ENCODE data around the gene SPAG5. TPM values are rescaled to one million over a fixed set of nuclear protein-coding genes. Genes with fewer than 3 reads are reported as not detected.

Gene SPAG5
- total RNA-seq, 1 donor from 2014 or later: 1.0 TPM

GRCh38 chr17:28555022-28555421, 43.8 kb downstream of the SPAG5 start:
- TF ChIP-seq CTCF (IDR thresholded peaks at IDR 0.05; ENCODE audit: borderline replicate concordance): no peak
- H3K4me1 ChIP-seq: peaks cover 38% of the 10 kb centered on the region
- H3K9me3 ChIP-seq (replicated peaks): no peaks in the 10 kb centered on the region
- H3K4me3 ChIP-seq: no peak overlapping the region
- intact Hi-C loops (cut with micrococcal nuclease): no loop called here
- H3K36me3 ChIP-seq: peaks cover 64% of the 10 kb centered on the region
- no peaks in the 10 kb centered on the region for H3K27me3 ChIP-seq (ENCODE audit: low read depth)
- no peak overlapping the region for H3K27ac ChIP-seq (replicated peaks)
- no peak for DNase-seq

DNA sequence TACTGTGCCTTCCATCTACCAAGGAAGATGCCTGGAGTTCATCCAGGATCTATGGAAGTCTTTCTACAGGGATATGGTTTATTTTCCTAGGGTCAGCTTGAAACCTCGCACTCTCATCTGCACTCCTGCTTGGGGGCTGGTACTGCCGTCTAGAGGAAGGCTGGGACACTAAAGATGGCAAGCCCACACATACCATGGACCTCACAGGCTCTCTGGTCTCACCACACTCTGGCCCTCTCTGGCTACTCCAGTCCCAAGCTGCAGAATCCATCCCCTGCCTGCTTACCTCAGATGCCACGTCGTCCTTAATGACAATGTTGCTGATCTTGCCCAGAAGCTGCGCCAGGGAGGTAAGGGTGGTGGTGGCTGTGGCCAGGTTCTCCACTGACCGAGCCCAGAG, 44.3 kb downstream of the SPAG5 start:
- Histone ChIP-seq H3K36me3 (peaks cover 60% of the 10 kb centered on the region), H3K27ac (replicated peaks) (no peak overlapping the region), H3K4me3 (no peak overlapping the region), H3K9me3 (replicated peaks) (no peaks in the 10 kb centered on the region), H3K27me3 (ENCODE audit: low read depth) (no peaks in the 10 kb centered on the region), H3K4me1 (peaks cover 42% of the 10 kb centered on the region)
- TF ChIP-seq CTCF (IDR thresholded peaks at IDR 0.05; ENCODE audit: borderline replicate concordance): no peak
- no peak for DNase-seq
- intact Hi-C loops (cut with micrococcal nuclease): no loop called here

DNA sequence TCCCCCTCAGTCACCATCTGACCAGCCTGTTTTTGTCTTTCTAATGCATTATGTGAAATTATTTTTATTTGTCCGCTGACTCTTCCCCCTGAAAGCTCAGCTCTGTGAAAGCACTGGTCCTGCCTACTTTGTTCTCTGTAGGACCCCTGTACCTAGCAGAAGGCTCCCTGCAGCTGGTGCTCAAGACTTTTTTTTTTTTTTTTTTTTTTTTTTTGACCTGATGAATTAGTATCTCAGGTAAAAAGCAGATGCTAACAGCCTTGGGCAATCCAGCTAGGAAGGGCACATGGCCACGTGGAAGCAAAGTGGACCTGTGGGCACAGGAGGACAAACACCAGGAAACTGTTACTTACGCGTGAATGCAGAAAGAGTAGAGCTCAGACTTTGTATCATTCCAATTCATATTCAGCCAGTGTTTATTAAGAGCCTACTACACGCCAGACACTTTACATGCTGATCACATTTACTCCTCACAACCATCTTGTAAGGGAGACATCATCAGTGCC, 45.8 kb downstream of the SPAG5 start:
- peak overlapping the region; percentile 81 for H3K27ac ChIP-seq (replicated peaks)
- peaks cover 45% of the 10 kb centered on the region for H3K36me3 ChIP-seq
- no peak for DNase-seq
- H3K4me1 ChIP-seq: peaks cover 53% of the 10 kb centered on the region
- TF ChIP-seq CTCF (IDR thresholded peaks at IDR 0.05; ENCODE audit: borderline replicate concordance): no peak
- intact Hi-C loops (cut with micrococcal nuclease): no loop called here
- H3K4me3 ChIP-seq: peak overlapping the region; percentile 96
- no peaks in the 10 kb centered on the region for H3K27me3 ChIP-seq (ENCODE audit: low read depth)
- H3K9me3 ChIP-seq (replicated peaks): no peaks in the 10 kb centered on the region

DNA sequence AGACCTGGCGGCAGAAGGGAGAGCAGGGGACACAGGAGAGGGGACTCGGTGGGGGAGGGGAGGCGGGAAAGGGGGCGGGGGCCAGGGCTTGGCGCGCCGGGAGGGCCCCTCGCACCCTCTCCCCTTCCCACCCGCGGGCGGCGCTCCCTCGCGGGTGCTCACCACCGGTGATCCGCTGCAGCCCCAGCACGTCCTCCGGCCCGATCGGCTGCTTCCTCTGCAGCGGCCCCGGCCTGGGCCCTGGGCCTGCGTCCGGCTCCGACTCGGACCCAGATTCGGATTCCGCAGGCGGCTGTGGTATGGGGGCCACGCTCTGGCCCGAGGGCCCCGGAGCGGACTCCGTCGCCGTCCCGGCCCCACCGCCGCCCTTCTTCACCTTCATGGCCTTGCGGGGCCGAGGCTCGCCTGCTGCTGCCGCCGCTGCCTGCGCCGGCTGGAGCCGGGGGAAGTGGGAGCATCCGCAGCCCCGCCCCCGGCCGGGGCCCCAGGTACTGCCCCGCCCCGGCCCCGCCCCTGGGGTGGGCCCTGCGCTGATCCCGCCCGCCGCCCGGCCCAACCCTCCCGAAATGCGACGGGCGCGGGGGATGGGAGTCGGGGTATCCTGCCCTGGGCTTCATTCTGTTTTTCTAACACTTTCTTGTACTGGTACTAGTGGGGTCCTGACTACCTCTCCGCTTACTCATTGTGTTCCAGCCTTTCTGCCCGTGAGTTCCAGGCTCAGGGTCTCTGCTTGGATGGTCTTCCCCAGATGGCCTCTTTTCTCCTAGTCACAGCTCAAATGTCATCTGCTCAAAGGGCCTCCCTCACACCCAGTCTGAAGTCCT, 46.4 kb downstream of the SPAG5 start, which contains the start of gene UNC119:
Gene UNC119 (minus strand): TSS at position 449 of the 824 bp plus-strand sequence. CDS start 67 bp downstream, at position 382.
- no peaks in the 10 kb centered on the region for H3K9me3 ChIP-seq (replicated peaks)
- H3K36me3 ChIP-seq: peaks cover 39% of the 10 kb centered on the region
- peak; percentile 85 for DNase-seq
- peak within 1 kb of the TSS; percentile 96 for H3K4me3 ChIP-seq
- TF ChIP-seq CTCF (IDR thresholded peaks at IDR 0.05; ENCODE audit: borderline replicate concordance): no peak
- H3K27ac ChIP-seq (replicated peaks): peak within 1 kb of the TSS; percentile 81
- no peaks in the 10 kb centered on the region for H3K27me3 ChIP-seq (ENCODE audit: low read depth)
- intact Hi-C loops (cut with micrococcal nuclease): no loop called here
- peaks cover 53% of the 10 kb centered on the region for H3K4me1 ChIP-seq

DNA sequence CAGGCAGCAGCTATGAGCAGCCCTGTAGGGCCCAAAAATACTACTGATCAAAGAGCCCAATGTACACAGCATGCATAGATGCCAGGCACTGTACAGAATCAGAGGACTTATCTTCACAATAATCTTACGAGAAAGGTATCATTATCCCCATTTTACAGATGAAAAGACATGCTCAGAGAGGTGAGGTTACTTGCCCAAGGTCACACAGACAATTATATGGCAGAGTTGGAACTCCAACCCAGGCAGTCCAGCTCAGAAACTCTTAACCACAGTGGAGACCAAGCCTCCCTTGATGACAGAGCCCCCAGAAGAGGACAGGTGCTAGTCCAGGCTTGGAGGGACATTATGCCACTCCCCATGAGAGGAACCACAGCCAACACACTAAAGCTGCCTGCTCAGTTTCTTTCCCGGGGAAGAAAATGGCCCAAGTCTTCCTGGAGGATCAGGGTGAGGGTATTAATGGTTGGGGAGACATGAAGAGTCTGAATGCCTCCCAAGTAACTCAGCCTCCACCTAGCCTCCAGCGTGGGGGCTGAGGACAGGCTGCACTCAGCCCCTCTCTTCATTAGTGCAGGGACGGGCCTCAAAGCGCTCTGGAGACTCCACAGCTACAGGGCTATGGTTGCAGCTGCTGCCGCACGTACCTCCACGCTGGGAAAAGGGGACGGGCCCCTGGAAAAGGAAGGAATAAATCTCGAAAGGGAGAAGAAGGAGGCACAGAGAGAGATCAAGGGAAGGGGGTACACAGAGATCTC, 47.2 kb downstream of the SPAG5 start:
- peaks cover 53% of the 10 kb centered on the region for H3K4me1 ChIP-seq
- no peaks in the 10 kb centered on the region for H3K9me3 ChIP-seq (replicated peaks)
- H3K36me3 ChIP-seq: peaks cover 39% of the 10 kb centered on the region
- H3K27me3 ChIP-seq (ENCODE audit: low read depth): no peaks in the 10 kb centered on the region
- no peak for TF ChIP-seq CTCF (IDR thresholded peaks at IDR 0.05; ENCODE audit: borderline replicate concordance)
- peak overlapping the region; percentile 96 for H3K4me3 ChIP-seq
- intact Hi-C loops (cut with micrococcal nuclease): no loop called here
- no peak for DNase-seq
- peak overlapping the region; percentile 81 for H3K27ac ChIP-seq (replicated peaks)
